ENCODE data around the gene SBF2.

DNA sequence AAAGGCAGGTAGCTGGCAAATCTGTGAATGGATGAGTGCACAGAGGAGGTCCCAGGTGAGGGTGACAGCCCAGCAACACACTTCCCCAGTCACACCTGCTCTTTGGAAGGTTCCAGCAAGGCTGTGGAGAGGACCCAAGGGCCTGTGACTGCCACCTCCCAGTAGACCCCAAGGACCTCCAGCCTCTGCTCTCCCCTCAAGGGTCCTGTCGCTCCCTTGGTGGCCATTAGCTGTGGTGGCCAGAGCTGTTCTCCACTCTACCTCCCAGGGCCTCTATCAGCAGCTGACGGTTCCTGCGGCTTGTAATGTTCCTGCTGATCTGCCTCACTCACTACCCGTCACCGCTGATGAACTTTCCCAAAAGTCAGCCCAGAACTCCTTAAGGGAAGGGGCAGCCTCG lies 537.1 kb downstream of the SBF2 start:
- TF ChIP-seq, protein P1, sequence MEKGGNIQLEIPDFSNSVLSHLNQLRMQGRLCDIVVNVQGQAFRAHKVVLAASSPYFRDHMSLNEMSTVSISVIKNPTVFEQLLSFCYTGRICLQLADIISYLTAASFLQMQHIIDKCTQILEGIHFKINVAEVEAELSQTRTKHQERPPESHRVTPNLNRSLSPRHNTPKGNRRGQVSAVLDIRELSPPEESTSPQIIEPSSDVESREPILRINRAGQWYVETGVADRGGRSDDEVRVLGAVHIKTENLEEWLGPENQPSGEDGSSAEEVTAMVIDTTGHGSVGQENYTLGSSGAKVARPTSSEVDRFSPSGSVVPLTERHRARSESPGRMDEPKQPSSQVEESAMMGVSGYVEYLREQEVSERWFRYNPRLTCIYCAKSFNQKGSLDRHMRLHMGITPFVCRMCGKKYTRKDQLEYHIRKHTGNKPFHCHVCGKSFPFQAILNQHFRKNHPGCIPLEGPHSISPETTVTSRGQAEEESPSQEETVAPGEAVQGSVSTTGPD (CRISPR knock-in tag; IDR thresholded peaks at IDR 0.05) = no peak
- TF ChIP-seq, protein P2, sequence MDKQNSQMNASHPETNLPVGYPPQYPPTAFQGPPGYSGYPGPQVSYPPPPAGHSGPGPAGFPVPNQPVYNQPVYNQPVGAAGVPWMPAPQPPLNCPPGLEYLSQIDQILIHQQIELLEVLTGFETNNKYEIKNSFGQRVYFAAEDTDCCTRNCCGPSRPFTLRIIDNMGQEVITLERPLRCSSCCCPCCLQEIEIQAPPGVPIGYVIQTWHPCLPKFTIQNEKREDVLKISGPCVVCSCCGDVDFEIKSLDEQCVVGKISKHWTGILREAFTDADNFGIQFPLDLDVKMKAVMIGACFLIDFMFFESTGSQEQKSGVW (CRISPR knock-in tag; IDR thresholded peaks at IDR 0.05; ENCODE audit: borderline replicate concordance) = no peak
- TF ChIP-seq, protein P3, sequence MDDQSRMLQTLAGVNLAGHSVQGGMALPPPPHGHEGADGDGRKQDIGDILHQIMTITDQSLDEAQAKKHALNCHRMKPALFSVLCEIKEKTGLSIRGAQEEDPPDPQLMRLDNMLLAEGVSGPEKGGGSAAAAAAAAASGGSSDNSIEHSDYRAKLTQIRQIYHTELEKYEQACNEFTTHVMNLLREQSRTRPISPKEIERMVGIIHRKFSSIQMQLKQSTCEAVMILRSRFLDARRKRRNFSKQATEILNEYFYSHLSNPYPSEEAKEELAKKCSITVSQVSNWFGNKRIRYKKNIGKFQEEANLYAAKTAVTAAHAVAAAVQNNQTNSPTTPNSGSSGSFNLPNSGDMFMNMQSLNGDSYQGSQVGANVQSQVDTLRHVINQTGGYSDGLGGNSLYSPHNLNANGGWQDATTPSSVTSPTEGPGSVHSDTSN (CRISPR knock-in tag; IDR thresholded peaks at IDR 0.05; ENCODE audit: borderline replicate concordance) = no peak
- TF ChIP-seq SIN3A (IDR thresholded peaks at IDR 0.05; ENCODE audit: borderline replicate concordance, low read depth, low read length) = no peak
- TF ChIP-seq, protein P4, sequence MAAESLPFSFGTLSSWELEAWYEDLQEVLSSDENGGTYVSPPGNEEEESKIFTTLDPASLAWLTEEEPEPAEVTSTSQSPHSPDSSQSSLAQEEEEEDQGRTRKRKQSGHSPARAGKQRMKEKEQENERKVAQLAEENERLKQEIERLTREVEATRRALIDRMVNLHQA (CRISPR knock-in tag; IDR thresholded peaks at IDR 0.05) = no peak
- no peak for TF ChIP-seq ZFX (CRISPR knock-in tag; IDR thresholded peaks at IDR 0.05; ENCODE audit: low read depth)
- TF ChIP-seq MED1 (CRISPR knock-in tag; IDR thresholded peaks at IDR 0.05) = no peak
- no peak for TF ChIP-seq KDM4B (CRISPR knock-in tag; IDR thresholded peaks at IDR 0.05)
- TF ChIP-seq, protein P5, sequence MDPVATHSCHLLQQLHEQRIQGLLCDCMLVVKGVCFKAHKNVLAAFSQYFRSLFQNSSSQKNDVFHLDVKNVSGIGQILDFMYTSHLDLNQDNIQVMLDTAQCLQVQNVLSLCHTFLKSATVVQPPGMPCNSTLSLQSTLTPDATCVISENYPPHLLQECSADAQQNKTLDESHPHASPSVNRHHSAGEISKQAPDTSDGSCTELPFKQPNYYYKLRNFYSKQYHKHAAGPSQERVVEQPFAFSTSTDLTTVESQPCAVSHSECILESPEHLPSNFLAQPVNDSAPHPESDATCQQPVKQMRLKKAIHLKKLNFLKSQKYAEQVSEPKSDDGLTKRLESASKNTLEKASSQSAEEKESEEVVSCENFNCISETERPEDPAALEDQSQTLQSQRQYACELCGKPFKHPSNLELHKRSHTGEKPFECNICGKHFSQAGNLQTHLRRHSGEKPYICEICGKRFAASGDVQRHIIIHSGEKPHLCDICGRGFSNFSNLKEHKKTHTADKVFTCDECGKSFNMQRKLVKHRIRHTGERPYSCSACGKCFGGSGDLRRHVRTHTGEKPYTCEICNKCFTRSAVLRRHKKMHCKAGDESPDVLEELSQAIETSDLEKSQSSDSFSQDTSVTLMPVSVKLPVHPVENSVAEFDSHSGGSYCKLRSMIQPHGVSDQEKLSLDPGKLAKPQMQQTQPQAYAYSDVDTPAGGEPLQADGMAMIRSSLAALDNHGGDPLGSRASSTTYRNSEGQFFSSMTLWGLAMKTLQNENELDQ (CRISPR knock-in tag; IDR thresholded peaks at IDR 0.05; ENCODE audit: borderline replicate concordance) = no peak
- no peak for TF ChIP-seq ATF7 (IDR thresholded peaks at IDR 0.05)
- no peak for TF ChIP-seq ATF7 (CRISPR knock-in tag; IDR thresholded peaks at IDR 0.05)
- no peak for TF ChIP-seq HDAC2 (CRISPR knock-in tag; IDR thresholded peaks at IDR 0.05)
- TF ChIP-seq, protein P6, sequence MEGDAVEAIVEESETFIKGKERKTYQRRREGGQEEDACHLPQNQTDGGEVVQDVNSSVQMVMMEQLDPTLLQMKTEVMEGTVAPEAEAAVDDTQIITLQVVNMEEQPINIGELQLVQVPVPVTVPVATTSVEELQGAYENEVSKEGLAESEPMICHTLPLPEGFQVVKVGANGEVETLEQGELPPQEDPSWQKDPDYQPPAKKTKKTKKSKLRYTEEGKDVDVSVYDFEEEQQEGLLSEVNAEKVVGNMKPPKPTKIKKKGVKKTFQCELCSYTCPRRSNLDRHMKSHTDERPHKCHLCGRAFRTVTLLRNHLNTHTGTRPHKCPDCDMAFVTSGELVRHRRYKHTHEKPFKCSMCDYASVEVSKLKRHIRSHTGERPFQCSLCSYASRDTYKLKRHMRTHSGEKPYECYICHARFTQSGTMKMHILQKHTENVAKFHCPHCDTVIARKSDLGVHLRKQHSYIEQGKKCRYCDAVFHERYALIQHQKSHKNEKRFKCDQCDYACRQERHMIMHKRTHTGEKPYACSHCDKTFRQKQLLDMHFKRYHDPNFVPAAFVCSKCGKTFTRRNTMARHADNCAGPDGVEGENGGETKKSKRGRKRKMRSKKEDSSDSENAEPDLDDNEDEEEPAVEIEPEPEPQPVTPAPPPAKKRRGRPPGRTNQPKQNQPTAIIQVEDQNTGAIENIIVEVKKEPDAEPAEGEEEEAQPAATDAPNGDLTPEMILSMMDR (CRISPR knock-in tag; IDR thresholded peaks at IDR 0.05) = no peak
- no peak for TF ChIP-seq ZNF572 (CRISPR knock-in tag; IDR thresholded peaks at IDR 0.05)
- TF ChIP-seq, protein P7, sequence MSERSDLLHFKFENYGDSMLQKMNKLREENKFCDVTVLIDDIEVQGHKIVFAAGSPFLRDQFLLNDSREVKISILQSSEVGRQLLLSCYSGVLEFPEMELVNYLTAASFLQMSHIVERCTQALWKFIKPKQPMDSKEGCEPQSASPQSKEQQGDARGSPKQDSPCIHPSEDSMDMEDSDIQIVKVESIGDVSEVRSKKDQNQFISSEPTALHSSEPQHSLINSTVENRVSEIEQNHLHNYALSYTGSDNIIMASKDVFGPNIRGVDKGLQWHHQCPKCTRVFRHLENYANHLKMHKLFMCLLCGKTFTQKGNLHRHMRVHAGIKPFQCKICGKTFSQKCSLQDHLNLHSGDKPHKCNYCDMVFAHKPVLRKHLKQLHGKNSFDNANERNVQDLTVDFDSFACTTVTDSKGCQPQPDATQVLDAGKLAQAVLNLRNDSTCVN (CRISPR knock-in tag; IDR thresholded peaks at IDR 0.05; ENCODE audit: borderline replicate concordance) = no peak
